Suprapubic skin (tissue), 4 donors: Measurements from ENCODE around the gene NRN1. TPM values are rescaled to one million over a fixed set of nuclear protein-coding genes. Genes with fewer than 3 reads are reported as not detected.

Experiments
- DNase-seq, 2 donors: peaks; one replicate each; pipeline ENCODE4 v3.0.0-alpha.2; 2019; ENCODE audit warnings: low spot score in 2 of 2
- H3K27ac ChIP-seq: fragments of 200-600 bp; sonication (generic); one replicate; pipeline ENCODE4 v1.5.1; 2019
- H3K27me3 ChIP-seq: fragments of 200-600 bp; sonication (generic); one replicate; pipeline ENCODE4 v1.5.1; 2019
- H3K36me3 ChIP-seq: fragments of 200-600 bp; sonication (generic); one replicate; pipeline ENCODE4 v1.5.1; 2019
- H3K4me1 ChIP-seq: fragments of 200-600 bp; sonication (generic); one replicate; pipeline ENCODE4 v1.5.1; 2019
- H3K4me3 ChIP-seq: fragments of 200-600 bp; sonication (generic); one replicate; pipeline ENCODE4 v1.5.1; 2019; ENCODE audit warnings: mild to moderate bottlenecking
- H3K9me3 ChIP-seq: fragments of 200-600 bp; sonication (generic); one replicate; pipeline ENCODE4 v1.5.1; 2019
- EP300 ChIP-seq: sonication (generic); formaldehyde crosslinking; IDR thresholded peaks from one replicate; pipeline ENCODE4 v1.6.1; 2017; ENCODE audit warnings: antibody characterized with exemption
- POLR2A ChIP-seq, 2 donors: fragments of 450-650 bp; IDR thresholded peaks; one replicate each; pipeline ENCODE4 v1.6.1; 2017; ENCODE audit warnings: antibody characterized with exemption in 2 of 2, mild to moderate bottlenecking in 2 of 2, moderate library complexity in 2 of 2
- POLR2AphosphoS5 ChIP-seq, 3 donors: sonication (generic); formaldehyde crosslinking; IDR thresholded peaks; one replicate each; pipeline ENCODE4 v1.6.1; 2017; ENCODE audit warnings: antibody characterized with exemption in 3 of 3
- WGBS: methylation state at CpG from one replicate; pipeline ENCODE4 v1.1.5; 2018; 5-methylcytosine and 5-hydroxymethylcytosine counted together
- total RNA-seq, 4 donors: library from RNA; depleted of rRNA; stranded (reverse); fragments of >200 nt; gene quantifications; one replicate each; pipeline ENCODE4 v1.1.0, GENCODE V29; 2016
- TF ChIP-seq, protein P1 (sequence below), 2 donors: fragments of 200-600 bp in 1 of 2; fragments of 450-650 bp in 1 of 2; sonication (generic) in 1 of 2; IDR thresholded peaks; one replicate each; pipeline ENCODE4 v1.5.1; 2016 to 2019; ENCODE audit warnings: antibody characterized with exemption in 2 of 2, mild to moderate bottlenecking in 1 of 2, moderate library complexity in 1 of 2

NRN1 gene
- total RNA-seq, 4 donors from 2014 or later: 5.1 to 16.1 (median 8.8) TPM

DNA sequence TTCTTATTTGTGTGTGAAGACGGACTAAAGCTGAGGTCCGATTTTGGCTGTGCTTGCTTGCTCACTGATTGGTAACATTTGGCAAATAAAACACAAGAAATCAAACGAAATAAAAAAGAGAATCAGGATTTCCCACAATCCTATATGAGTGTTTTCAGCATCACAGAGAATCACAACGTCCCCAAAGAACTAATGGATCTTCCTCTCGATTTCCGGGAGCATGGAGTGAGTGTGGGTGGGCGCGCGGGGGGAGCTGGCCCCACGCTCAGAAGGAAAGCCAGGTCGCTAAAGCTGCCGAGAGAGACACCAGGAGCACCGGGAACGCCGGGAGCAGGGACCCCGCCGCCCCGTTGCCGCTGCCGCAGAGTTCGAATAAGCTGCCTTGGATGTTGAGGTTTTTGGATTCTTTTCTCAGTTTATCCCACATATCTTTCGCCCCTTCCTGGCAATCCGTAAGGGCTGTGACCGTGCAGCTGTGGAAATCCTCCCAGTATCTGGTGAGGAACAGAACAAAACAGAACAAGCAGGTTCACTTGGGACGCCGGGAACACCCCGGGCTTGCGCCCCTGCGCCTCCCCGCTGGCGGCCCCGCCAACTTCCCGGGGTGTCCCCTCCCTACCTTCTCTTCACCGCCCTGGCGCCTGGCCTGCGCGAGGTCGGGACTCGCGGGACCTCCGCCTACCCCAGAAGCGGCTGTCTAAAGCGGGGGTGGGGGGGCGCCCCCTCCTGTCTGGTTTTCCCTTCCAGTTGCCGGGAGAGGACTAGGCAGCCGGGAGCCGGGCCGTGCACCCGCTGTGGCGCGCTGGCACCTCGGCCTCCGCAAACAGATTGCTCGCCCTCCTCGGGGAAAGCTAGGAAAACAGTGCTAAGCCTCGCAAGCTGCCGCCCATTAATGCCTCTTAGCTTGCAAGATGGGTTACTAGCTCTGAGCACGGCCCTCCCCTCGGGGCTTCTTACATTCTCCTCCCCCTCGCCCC, 7.7 kb downstream of the NRN1 start:
- TF ChIP-seq, protein P1, sequence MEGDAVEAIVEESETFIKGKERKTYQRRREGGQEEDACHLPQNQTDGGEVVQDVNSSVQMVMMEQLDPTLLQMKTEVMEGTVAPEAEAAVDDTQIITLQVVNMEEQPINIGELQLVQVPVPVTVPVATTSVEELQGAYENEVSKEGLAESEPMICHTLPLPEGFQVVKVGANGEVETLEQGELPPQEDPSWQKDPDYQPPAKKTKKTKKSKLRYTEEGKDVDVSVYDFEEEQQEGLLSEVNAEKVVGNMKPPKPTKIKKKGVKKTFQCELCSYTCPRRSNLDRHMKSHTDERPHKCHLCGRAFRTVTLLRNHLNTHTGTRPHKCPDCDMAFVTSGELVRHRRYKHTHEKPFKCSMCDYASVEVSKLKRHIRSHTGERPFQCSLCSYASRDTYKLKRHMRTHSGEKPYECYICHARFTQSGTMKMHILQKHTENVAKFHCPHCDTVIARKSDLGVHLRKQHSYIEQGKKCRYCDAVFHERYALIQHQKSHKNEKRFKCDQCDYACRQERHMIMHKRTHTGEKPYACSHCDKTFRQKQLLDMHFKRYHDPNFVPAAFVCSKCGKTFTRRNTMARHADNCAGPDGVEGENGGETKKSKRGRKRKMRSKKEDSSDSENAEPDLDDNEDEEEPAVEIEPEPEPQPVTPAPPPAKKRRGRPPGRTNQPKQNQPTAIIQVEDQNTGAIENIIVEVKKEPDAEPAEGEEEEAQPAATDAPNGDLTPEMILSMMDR (IDR thresholded peaks at IDR 0.05): no peak
- TF ChIP-seq POLR2AphosphoS5 (IDR thresholded peaks at IDR 0.05): no peak
- no peak for TF ChIP-seq POLR2A (IDR thresholded peaks at IDR 0.05)
- no peak for TF ChIP-seq EP300
- 7% methylated on average over 29 of the region's 60 CpGs for WGBS
- Histone ChIP-seq H3K27ac (peak overlapping the region; percentile 81), H3K9me3 (no peaks in the 10 kb centered on the region), H3K4me1 (peaks cover 68% of the 10 kb centered on the region), H3K4me3 (peak overlapping the region; percentile 44), H3K27me3 (peaks cover 98% of the 10 kb centered on the region), H3K36me3 (no peaks in the 10 kb centered on the region)
- DNase-seq: peak in 1 of 2 donors; percentile 85

DNA sequence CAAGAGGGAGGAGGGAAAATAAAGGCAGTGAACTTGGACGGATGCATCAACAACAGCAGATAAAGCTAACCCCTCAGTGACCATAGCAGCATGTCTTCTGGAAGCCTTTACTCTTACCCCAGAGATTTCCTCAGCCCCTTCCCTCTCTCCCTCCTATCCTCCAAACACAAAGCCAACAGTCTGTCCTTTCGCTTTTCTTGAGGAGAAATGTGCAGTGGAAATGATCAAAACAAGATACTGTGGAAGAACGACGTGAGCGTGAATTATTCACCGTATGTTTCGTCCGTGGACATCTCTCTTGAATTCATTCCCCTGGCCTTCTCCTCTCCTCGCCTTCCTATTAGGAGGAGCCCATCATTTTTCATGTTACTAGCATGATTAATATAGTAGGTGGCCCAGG, 8.5 kb downstream of the NRN1 start:
- no peak for DNase-seq
- H3K36me3 ChIP-seq: no peaks in the 10 kb centered on the region
- 32% methylated on average over 9 of the region's 9 CpGs for WGBS
- H3K4me1 ChIP-seq: peaks cover 60% of the 10 kb centered on the region
- H3K4me3 ChIP-seq: peak overlapping the region; percentile 44
- no peaks in the 10 kb centered on the region for H3K9me3 ChIP-seq
- TF ChIP-seq POLR2AphosphoS5 (IDR thresholded peaks at IDR 0.05) (no peak), EP300 (no peak)
- peaks cover 98% of the 10 kb centered on the region for H3K27me3 ChIP-seq
- H3K27ac ChIP-seq: peak overlapping the region; percentile 81

DNA sequence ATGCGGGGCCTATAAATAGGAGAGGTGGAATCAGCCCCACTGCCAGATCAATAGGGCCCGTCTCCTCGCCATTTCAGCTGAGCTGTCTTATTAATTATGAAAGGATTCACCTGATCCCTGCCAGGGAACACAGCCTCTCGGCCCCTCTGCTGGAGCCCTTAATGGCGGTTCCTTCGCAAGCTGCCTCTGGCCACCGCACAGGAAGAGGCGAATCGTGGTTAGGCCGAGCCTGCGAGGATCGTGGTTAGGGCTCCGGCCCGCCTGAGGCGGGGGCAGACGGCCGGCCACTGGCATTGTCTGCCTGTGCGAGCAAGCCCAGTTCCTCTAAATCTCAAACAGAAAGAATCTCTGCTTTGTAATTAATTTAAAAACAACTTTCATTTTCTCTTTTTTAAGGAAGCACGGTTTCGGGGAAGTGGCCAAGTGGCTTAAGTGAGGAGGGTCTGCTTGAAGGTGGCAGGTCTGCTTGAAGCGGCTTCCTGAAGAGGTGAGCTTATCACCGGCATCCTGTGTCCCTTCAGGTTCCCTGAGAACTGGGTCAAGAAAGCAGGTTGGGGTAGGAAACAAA, 9.2 kb downstream of the NRN1 start:
- WGBS: 13% methylated on average over 22 of the region's 22 CpGs
- H3K9me3 ChIP-seq: no peaks in the 10 kb centered on the region
- DNase-seq: peak in 1 of 2 donors; percentile 66
- peaks cover 53% of the 10 kb centered on the region for H3K4me1 ChIP-seq
- peak overlapping the region; percentile 81 for H3K27ac ChIP-seq
- TF ChIP-seq, protein P1 (IDR thresholded peaks at IDR 0.05): no peak
- no peak for TF ChIP-seq EP300
- peaks cover 98% of the 10 kb centered on the region for H3K27me3 ChIP-seq
- H3K4me3 ChIP-seq: peak overlapping the region; percentile 72
- no peaks in the 10 kb centered on the region for H3K36me3 ChIP-seq

DNA sequence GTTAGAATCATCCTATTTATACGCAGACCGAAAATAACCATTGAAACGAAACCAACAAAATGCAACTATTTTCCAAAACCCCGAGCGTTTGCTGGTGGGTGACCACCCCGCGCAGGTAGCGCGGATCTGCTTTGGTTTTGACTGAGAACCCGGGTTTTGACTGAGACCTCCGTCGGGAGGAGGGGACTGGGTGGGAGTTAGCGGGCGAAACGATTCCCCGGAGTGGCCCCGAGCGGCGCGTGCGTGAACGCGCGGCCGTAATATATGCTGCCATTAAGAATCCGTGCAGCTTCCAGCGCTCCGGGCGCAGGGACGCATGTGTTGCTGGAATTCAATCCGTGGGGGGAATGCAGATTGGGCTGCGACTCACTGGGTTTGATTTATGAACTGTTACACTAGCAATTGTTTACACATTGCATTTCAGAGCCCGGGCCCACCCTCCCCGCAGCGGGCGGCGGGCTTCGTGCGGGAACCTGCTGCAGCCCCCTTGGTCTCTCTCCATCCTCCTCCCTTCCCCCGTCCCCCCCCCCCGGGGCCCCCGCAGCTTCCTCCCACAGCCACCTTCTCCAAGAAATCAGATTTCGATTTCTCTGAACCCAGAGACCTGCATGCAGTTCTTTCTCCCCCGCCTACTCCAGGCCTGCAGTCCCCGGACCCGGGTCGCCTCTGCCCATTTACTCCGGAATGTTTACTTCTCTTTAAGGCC, 9.9 kb downstream of the NRN1 start:
- Histone ChIP-seq H3K27ac (peak overlapping the region; percentile 81), H3K9me3 (no peaks in the 10 kb centered on the region), H3K36me3 (no peaks in the 10 kb centered on the region), H3K4me3 (peak overlapping the region; percentile 72), H3K4me1 (peaks cover 47% of the 10 kb centered on the region), H3K27me3 (peaks cover 97% of the 10 kb centered on the region)
- no peak for TF ChIP-seq EP300
- TF ChIP-seq POLR2A (IDR thresholded peaks at IDR 0.05): no peak
- TF ChIP-seq, protein P1 (IDR thresholded peaks at IDR 0.05): no peak
- TF ChIP-seq POLR2AphosphoS5 (IDR thresholded peaks at IDR 0.05): no peak
- peak in 1 of 2 donors; percentile 69 for DNase-seq
- 3% methylated on average over 47 of the region's 48 CpGs for WGBS

DNA sequence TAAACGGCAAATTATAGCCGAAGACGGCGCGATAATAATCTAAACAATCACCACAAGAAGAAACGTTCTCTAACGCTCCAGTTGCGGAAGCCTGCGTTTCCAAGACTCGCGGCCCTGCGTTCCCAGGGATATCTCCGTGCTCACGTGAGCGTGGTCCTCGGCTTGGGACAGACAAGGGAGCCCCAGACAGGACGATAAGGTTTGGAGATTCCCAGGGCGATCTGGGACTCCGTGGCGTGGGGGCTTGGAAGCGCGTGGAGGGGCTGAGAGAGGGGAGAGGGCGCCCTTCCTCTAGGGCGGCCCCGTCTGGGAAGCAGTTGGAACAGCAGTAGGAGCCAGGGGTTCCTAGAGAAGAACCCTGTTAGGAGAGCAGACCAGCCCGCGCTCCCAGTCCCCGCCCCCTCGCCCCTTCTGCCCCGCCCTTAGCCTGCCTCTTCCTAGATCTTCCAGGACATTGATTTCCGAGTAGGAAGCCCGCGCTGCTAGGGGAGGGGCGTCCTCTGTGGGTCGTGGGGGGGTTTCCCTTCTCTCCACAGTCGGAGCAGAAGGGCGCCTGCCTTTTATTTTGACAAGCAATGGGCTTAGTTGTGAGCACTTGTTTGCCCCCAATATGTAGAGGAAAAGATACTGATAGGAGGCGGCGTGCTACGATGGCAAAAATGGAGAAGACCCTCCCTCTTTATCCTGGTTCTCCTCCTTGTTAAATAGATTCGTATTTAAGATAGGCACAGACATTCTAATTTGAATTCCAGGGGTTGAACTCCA, 10.6 kb downstream of the NRN1 start:
- Histone ChIP-seq H3K9me3 (no peaks in the 10 kb centered on the region), H3K4me3 (peak overlapping the region; percentile 72), H3K27ac (peak overlapping the region; percentile 81), H3K4me1 (peaks cover 45% of the 10 kb centered on the region), H3K36me3 (no peaks in the 10 kb centered on the region), H3K27me3 (peaks cover 90% of the 10 kb centered on the region)
- TF ChIP-seq POLR2AphosphoS5 (IDR thresholded peaks at IDR 0.05) (no peak), POLR2A (IDR thresholded peaks at IDR 0.05) (no peak)
- TF ChIP-seq, protein P1 (IDR thresholded peaks at IDR 0.05): peak in 1 of 2 donors; percentile 23
- 7% methylated on average over 34 of the region's 41 CpGs for WGBS
- peak in 1 of 2 donors; percentile 93 for DNase-seq
